Stimulated activated CD4-positive, alpha-beta T cell treated with anti-CD3 and anti-CD28 coated beads, Interleukin-12 subunit alpha, Interleukin-12 subunit beta, amount 100 ng/mL, for 48 hours (primary cell): ENCODE data around the gene AMHR2.

Experiments
- DNase-seq, 3 donors: peaks; one replicate each; pipeline ENCODE4 v3.0.0-alpha.2; 2020; ENCODE audit warnings: low read depth in 2 of 3, low spot score in 1 of 3

The AMHR2 gene

DNA sequence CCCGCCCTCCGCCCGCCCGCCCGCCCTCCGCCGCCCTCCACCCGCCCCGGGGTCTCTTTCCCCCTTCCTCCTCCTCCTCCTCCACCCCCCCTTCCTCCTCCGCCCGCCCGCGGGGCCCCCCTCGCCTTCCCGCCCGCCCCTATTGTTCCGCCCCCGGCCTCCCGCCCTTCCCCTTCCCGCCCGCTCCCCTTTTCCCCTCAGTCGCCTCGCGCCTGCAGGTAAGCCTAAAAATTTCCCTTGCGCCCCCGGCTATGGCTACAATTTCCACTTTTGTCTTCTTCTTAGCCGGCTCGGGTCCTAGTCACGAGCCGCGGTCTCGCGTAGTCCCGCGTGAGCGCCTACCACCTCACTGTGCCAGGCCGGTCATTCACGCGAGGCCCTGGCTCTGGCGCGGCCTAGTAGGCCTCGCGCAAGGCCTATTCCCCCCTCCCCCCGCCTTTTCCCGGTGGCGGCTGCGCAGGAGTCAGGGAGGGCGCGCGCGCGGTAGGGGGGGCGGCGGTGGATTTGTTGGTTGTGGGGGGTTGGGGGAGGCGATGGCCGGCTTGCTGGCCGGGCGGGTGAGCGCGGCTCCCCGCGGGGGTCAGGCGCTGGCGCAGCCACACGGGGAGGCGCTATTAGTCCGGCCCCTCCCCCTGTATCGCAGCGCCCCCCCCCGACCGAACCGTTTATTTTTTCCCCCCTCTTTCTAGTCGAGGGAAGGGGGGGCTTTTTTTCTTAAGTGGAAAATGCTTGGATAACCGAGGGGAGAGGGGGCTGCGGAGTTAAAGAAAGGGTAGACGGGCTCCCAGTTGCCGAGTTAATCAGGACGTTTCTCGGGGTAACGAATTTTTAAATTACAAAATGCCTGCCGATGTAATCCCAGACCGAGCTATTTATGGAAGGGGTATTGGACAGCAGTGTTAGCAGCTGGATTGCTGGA lies 28.8 kb downstream of the AMHR2 start:
- peak; percentile 47 to 59 (median 58) for DNase-seq

GRCh38 chr12:53453953-53454640 lies 30.4 kb downstream of the AMHR2 start:
- DNase-seq: no peak

DNA sequence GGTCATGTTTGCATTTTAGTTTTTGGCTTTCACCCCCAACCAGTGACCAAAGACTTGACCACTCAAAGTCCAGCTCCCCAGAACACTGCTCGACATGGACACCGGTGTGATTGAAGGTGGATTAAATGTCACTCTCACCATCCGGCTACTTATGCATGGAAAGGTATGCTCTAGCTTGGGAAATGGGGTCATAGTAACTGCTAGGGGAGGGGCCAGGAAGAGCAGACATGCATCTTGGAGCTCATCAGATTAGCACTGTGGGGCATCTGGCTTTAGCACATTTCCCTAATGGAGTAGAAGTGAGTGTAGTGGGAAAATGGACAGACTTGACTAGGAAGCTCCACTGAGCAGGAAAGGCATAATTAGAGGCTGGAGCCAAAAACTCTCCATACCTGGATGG lies 31.1 kb downstream of the AMHR2 start:
- DNase-seq: no peak

GRCh38 chr12:53456654-53457366 lies 33.2 kb downstream of the AMHR2 start:
- no peak for DNase-seq

- DNase-seq: no peak
Measured at GRCh38 chr12:53459097-53459496, 35.4 kb downstream of the AMHR2 start.

DNA sequence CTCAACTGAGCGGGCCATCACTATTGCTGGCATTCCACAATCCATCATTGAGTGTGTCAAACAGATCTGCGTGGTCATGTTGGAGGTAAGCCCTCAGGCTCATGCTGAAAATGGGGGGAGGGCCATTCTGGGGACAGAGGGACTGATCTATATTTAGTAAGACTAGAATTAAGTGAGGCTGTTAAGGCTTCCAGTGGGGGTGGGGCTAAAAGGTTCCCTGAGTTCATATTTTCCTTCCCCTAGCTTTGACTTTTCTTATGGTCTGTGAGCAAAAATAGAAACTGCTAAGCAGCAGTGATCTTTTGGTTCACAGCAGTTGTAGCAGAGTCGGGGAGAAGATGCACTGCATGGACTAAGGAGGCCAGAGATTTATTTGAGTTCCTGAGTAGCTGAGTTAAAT lies 37.4 kb downstream of the AMHR2 start:
- DNase-seq: no peak

DNA sequence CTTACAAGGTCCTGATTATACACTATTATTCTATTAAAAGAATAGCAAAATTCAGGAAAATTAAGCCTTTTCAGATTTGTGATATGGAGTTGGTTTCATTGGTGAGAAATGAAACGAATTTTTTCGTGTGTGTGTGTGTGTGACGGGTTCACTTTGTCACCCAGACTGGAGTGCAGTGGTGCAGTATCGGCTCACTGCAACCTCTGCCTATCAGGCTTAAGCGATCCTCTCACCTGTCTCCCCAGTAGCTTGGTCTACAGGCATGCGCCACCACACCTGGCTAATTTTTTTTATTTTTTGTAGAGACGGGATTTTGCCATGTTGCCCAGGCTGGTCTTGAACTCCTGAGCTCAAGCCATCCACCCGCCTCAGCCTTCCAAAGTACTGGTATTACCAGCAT lies 37.9 kb downstream of the AMHR2 start:
- DNase-seq: no peak

DNA sequence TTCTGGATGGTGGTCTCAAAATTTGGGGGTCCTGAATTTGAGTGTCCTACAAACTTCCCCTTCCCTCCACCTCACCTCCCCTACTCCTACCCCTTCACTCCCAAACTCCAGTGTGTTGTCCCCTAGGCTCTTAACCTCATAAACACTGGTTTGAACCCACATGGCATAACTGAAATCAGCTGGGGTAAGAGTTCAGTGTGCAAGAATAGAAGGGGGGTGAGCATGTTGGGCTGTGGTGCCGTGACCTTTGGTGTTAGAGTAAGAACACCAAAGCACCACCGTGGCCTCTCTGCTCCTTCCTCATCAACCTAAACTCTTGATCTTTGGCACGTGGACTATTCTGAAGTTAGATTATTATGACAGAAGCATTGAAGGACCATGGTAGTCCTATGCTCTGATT lies 39.3 kb downstream of the AMHR2 start:
- no peak for DNase-seq

DNA sequence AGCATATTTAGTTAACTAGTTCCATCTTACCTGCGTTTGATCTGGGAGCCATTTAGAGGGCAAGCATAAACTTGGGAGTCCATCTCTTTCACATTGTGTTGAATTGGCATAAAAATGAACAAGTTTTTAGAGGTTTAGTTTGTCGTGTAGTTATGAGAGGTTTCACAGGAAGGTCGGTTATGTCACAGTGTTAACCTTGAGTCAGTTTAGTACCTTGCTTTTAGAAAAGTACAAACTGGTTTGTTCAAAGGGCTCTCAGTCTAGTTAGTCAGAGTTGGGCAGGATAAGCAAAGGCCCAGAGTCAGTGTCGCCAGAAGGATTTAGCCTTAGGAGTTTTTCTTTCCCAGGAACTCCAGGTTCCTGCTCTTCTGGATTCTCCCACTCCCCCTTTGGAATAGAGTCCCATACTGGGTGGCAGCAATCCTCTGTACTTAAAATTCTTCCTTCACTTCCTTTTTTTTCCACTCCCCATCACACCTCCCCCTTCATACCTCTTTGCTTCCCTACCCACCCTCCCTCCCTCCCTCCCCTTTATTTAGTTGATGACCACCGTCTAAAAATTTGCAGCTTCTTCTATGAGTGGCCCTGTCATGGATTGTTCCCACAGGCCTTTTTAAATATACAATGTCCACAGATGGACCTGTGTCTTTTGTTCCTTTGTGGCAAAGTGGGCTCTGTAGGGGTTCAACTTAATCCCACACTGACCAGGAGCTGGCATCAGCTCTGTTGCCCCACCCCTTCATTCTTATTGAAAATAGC lies 40.3 kb downstream of the AMHR2 start:
- DNase-seq: no peak

- no peak for DNase-seq
Measured at GRCh38 chr12:53464685-53465418, 41.2 kb downstream of the AMHR2 start.

DNA sequence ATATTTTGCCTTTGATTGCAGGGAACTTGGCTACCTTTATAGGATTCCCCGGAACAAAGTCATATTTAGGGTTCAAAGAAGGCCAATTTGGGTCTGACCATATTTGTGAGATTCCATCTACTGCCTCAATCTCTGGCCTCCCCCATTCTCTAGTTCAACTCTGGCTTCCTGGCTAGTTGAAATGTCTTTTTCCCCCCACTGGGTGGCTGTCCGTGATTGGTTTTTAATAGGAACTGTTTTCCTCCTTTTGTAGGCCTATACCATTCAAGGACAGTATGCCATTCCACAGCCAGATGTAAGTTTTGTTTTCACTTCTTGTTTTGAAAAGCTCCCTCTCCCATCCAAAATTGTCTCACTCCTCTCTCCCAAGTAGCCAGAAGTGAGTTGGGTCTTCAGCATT lies 42.0 kb downstream of the AMHR2 start:
- no peak for DNase-seq

- no peak for DNase-seq
Measured at GRCh38 chr12:53466640-53467039, 43.0 kb downstream of the AMHR2 start.

- no peak for DNase-seq
Measured at GRCh38 chr12:53467082-53467481, 43.4 kb downstream of the AMHR2 start.

DNA sequence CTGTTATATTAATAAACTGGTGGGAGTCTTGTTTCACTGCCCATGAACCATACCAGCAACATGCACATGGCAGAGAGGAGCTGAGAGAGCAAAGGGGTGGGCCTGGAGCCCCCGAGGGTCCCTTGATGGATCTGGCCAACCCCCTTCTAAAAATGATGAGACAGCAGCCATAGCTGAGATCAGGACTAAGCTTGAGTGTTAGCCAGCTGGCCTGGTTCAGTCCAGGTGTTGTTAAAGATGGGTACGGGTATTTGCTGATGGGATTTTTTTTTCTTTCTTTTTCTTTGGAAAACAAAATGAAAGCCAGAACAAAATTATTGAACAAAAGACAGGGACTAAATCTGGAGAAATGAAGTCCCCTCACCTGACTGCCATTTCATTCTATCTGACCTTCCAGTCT lies 44.2 kb downstream of the AMHR2 start:
- no peak for DNase-seq

DNA sequence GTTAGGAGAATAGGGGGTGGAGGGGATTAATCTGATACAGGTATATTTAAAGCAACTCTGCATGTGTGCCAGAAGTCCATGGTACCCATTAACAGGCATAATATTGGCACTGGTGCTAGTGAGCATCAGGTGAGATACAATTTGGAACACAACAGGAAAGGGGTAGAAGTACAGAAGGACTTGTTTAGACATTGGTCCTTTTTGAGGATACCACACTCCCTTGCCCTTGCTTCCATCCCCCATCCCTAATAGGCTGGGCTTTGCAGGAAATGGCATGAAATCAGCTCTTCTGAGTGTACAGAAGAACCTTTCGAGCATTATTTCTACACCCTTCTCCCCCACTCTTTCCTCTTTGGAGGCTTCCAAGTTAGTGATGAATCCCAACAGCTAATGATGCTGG lies 44.6 kb downstream of the AMHR2 start:
- DNase-seq: no peak

- no peak for DNase-seq
Measured at GRCh38 chr12:53472056-53472582, 48.5 kb downstream of the AMHR2 start.

- DNase-seq: no peak
Measured at GRCh38 chr12:53474077-53474476, 50.4 kb downstream of the AMHR2 start.

- DNase-seq: no peak
Measured at GRCh38 chr12:53474819-53475218, 51.2 kb downstream of the AMHR2 start.

DNA sequence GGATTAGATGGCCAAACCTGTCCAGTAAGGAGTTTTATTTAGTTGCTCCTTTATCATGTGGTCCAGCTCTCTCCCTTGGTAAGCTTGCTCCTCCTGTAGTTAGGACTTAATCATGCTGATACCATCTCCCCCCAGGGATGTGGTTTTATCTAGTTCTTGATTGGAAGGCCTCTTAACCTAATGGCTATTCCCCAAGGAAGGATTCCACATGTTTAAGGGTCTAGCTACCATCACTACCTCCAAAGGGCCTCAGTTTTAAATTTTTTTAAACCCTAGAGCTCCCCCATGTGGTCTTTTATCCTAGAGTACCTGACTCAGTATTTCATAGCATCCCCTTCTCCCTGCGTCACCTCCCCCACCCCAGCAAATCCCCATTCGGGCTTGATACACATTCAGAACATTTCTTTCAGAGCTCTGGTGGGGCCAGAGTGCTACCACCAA lies 53.1 kb downstream of the AMHR2 start:
- no peak for DNase-seq

DNA sequence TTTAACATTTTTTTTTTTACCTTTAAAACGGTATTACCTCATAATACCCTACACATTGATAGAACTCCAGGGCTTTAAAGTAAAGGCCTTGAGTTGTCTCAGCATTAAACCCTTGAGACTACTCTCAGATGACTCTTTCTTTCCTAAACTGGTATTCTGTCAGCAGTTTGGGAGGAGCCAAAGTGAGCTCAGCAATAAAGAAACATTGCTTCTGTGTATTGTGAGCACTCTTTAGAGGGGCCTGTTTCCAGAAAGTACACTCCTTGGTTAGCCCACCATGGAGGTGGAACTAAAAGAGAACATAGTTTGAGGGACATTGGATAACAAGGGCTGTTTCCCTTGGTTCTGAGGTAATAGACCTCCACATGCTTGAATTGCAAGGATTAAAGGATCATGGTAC lies 55.2 kb downstream of the AMHR2 start:
- DNase-seq: no peak
